Measurements from ENCODE around the gene PRR20B.
"Not testable (repeated sequence)": the region's sequence is repeated elsewhere in the genome, so short reads cannot be mapped to it uniquely, and the experiment has no call there.

The PRR20B gene

GRCh38 chr13:57147188-57147587 is at the start of gene PRR20B:
PRR20B (plus strand) TSS chr13:57147488; CDS start chr13:57147875, 387 bp downstream.
- not testable (repeated sequence) for DNase-seq

- DNase-seq = no peak
These were observed 32.3 kb upstream of the PRR20B start for GRCh38 chr13:57114945-57115344.

DNA sequence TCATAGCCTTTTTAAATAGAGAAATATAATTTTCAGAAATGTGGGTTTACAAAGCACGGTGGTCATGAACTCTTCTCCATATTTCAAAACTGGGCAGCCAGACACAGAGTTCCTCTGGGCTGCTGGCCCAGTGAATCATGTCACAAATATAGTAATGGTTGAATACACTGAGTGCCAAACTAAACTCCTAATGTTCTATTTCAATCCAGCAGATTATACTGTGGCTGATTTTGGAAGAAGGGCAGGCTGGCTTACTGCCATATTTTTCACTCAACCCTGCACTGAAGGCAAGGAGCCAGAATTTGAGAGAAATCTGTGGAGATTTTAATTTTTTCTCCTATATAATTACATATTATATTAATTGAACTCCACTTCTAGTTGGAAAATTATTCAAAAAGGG is 23.6 kb upstream of the PRR20B start:
- DNase-seq = no peak

GRCh38 chr13:57128909-57129308 is 18.4 kb upstream of the PRR20B start:
- no peak for DNase-seq

DNA sequence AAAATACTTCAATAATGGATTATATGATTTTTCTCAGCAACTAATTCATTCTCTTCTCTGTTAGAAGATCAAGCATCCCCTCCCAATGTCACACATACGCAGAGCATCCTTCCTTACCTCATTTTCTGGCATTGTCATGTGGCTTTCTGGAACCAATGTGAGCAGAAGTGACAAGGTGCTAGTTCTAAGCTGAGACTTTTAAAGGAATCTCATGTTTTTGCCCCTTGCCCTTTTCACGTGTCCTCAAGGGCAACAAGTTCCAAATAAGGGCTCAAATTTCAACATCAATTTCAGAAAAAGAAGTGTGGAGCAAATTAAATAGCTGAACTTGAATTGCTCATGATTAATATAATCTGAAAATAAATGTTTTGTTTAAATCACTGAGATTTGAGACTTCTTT is 11.2 kb upstream of the PRR20B start:
- DNase-seq = no peak

DNA sequence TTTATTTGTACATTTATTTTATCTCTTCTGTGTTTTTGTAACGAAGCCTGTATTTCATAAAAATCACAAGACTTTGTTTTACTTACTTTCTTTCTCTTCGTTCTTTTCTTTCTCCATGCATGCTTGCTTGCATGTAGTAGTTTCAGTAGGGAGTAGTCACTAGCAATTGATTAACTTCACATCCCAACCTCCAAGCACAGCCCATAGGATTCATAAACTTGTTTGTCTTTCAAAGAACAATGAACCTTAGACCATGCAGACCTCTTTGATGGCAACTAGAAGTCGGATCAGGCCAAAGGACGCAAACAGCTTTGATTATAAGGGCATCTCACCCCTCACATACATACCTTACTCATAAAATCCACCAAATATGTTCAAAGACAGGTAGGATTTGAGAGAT is 9.7 kb upstream of the PRR20B start:
- peak; percentile 36 for DNase-seq

- no peak for DNase-seq
These were observed 8.3 kb upstream of the PRR20B start for GRCh38 chr13:57138988-57139387.

DNA sequence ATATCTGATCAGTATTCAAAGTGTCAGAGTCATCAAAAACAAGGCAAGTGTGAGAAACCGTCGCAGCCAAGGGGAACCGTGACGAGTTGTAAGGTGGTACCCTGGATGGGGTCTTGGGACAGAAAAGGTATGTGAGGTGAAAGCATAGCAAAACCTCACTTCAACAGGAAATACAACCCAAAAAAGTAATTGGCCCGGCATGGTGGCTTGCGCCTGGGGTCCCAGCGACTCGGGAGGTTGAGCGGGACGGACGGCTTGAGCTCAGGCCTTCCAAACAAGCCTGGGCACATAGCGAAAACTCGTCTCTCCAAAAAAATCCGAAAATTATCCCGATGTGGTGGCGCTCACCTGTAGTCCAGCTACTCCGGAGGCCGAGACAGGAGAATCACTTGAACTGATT is 7.5 kb upstream of the PRR20B start:
- DNase-seq = not testable (repeated sequence)

- not testable (repeated sequence) for DNase-seq
These were observed 6.9 kb upstream of the PRR20B start, which contains the start of gene PRR20A for GRCh38 chr13:57140235-57140968. PRR20A (plus strand) TSS chr13:57140918; CDS start chr13:57141305, 387 bp downstream.

DNA sequence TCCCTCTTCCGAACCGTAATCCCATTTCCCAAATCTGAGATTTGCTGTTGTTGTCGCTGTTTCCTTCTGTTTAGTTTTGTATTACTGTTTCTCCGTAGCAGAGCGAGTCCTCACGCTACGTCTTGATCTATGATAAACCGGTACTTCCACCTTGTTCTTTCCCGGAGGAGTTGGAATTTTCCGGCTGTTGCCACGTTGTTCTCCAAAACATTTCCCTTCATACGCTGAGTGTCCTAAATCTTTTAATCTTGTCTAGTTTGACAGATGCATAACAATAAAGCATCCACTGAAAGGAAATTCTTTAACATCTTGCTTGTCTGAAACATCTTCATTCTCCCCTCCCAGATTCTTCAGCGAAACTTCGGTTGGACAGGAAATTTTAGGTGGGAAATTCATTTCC is 818 bp downstream of the PRR20B start:
- DNase-seq = not testable (repeated sequence)

- DNase-seq = not testable (repeated sequence)
These were observed 6.5 kb downstream of the PRR20B start, which contains the start of gene PRR20C for GRCh38 chr13:57153761-57154160. PRR20C (plus strand) TSS chr13:57154061; CDS start chr13:57154448, 387 bp downstream.

DNA sequence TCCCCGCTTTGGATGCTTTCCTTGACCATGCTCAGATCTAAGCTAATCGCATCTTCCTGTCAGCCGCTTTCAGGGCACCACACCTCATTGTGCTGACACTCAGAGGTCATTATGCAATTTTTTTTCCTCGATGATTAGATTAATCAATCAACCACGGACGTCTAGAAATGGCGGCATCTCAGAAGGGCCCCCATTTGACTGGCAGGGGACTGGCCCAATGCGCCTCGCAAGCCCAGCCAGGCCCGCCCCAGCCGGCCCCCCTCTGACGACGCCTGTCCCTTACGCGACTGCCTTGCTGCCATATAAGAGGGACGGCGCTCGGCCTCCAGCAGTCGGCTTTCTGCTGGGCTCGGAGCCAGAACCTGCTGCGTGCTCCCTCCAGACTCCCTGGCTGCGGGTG is 13.0 kb downstream of the PRR20B start, which contains the start of gene PRR20D:
Gene PRR20D, plus strand, starts transcription at position 301 of the 400 bp plus-strand sequence. CDS start 387 bp downstream, outside the sequence.
- DNase-seq = not testable (repeated sequence)

DNA sequence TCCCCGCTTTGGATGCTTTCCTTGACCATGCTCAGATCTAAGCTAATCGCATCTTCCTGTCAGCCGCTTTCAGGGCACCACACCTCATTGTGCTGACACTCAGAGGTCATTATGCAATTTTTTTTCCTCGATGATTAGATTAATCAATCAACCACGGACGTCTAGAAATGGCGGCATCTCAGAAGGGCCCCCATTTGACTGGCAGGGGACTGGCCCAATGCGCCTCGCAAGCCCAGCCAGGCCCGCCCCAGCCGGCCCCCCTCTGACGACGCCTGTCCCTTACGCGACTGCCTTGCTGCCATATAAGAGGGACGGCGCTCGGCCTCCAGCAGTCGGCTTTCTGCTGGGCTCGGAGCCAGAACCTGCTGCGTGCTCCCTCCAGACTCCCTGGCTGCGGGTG is 19.6 kb downstream of the PRR20B start, which contains the start of gene PRR20E:
Gene PRR20E, plus strand, starts transcription at position 301 of the 400 bp plus-strand sequence. CDS start 387 bp downstream, outside the sequence.
- not testable (repeated sequence) for DNase-seq

- DNase-seq = no peak
These were observed 44.4 kb downstream of the PRR20B start for GRCh38 chr13:57191667-57192066.
